GM18907 (cell line): ENCODE measurements around the gene CYP2A13.
"Not testable (repeated sequence)": the region's sequence is repeated elsewhere in the genome, so short reads cannot be mapped to it uniquely, and the experiment has no call there.

ENCODE experiments used
- ATAC-seq: cut with Tn5 transposase; IDR thresholded peaks from one replicate; pipeline ENCODE4 v1.9.1; 2021; ENCODE audit warnings: mild to moderate bottlenecking, moderate library complexity; ENCODE audit not compliant: unreplicated experiment

CYP2A13 gene

DNA sequence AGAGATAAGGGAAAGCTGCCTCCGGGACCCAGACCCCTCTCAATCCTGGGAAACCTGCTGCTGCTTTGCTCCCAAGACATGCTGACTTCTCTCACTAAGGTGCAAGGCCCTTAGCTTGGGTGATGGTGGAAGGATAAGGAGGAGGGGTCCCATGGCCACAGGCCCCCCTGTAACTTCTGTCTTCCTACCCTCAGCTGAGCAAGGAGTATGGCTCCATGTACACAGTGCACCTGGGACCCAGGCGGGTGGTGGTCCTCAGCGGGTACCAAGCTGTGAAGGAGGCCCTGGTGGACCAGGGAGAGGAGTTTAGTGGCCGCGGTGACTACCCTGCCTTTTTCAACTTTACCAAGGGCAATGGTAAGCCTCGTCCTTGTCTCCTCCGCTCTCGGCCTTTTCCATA, 28.0 kb downstream of the CYP2A13 start:
- no peak for ATAC-seq

DNA sequence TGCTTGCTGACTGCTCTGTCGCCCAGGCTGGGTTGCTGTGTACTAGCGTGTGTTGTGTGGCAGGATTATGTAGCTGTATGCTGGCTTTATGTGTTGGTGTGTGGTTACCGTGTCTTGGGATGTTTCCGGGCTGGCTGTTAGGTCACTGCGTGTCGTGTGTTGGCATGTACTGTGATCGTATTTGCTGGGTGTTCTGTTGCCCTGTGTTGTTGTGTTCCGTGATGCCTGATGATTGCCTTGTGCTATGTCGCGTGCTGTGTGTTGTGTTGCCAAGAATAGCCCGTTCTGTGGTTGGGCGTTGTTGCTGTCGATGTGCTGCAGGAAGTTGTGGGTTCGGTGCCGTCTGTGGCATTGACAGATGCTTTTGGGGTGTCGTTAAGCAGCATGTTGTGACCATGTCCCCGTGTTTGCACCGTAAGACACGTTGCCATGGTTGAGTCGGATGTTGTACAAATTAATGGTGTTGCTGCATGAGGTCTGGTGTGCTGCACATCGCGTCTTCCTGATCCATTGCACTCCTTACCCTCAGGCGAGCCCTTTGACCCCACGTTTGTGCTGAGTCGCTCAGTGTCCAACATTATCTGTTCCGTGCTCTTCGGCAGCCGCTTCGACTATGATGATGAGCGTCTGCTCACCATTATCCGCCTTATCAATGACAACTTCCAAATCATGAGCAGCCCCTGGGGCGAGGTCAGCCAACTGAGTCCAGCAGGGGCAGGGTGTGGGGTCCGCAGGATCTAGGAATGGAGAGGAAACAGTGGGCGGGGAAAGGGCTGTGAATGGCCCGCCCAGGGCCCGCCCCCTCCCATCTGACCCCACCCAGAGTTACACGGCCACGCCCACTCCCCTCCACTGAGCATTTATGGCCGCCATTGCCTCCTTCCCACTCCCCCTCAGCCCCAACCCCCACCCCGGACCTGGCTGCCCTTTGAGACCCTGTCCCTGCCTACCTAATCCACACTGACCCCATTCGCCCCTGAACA, 33.0 kb downstream of the CYP2A13 start:
- not testable (repeated sequence) for ATAC-seq

DNA sequence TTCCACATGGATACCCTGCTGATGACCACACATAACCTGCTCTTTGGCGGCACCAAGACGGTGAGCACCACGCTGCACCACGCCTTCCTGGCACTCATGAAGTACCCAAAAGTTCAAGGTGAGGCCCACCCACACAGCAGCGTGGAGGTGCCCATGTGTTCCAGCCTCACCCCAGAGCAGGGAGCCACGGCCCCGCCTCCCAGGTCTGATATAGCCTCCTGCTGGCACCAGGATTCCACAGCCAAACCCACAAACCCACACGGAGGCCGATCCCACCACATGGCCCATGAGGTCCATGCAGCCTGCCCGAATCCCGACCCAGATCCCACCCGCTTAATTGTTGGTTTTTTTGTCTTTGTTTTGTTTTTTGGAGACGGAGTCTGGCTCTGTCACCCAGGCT, 34.6 kb downstream of the CYP2A13 start:
- ATAC-seq: not testable (repeated sequence)

DNA sequence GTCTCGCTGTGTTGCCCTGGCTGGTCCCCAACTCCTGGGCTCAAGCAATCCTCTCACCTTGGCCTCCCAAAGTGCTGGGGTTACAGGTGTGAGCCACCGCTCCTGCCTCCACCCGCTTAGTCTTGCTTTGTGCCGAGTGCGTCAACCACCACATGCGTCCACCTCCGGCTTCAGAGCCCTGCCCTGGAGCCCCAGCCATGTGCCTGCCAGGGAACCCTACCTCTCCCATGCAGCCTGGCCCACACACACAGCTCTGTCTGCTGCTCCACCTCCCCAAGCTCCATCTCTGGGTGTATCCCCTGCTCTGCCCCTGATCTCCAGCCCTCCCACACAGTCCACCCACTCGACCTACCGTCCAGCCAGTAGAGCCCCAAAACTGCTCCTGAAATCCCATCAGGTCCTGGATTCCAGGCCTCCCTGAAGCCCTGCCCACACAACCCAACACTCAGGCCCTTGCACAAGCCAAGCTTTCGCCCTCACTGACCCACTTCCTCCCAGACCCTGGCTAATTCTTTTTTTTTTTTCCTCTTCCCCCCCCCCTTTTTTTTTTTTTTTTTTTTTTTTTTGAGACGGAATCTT, 35.6 kb downstream of the CYP2A13 start:
- ATAC-seq: no peak

DNA sequence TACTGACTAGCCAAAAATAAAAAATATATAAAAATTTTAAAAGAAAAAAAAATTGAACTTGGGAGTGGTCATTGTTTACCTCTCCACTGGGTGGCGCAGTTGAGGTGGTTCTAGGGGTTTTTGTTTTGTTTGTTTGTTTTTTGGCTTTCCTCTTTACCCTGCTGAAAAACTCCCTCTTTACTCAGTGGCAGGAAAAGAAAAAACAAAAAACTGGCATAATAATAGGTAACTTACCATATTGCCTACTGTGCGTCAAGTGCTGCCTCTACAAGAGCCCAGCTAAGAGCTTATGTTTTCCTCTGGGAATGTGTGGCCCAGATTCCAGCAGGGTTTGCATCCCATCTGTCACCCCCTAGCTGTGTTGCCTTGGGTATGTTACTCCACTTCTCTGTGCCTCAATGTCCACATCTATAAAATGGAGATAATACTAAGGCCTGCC, 38.5 kb downstream of the CYP2A13 start:
- not testable (repeated sequence) for ATAC-seq

DNA sequence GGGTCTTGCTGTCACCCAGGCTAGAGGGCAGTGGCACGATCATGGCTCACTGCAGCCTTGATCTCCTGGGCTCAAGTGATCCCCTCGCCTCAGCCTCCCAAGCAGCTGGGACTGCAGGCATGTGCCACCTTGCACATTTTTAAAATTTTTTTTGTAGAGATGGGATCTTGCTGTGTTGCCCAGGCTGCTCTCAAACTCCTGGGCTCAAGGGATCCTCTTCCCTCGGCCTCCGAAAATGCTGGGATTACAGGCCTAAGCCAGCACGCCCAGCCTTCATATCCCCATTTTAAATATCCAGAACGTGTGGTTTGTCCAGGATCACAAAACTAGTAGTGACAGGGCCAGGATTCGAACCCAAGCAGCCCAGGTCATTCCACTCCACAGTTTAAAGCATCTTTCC, 39.1 kb downstream of the CYP2A13 start:
- not testable (repeated sequence) for ATAC-seq

DNA sequence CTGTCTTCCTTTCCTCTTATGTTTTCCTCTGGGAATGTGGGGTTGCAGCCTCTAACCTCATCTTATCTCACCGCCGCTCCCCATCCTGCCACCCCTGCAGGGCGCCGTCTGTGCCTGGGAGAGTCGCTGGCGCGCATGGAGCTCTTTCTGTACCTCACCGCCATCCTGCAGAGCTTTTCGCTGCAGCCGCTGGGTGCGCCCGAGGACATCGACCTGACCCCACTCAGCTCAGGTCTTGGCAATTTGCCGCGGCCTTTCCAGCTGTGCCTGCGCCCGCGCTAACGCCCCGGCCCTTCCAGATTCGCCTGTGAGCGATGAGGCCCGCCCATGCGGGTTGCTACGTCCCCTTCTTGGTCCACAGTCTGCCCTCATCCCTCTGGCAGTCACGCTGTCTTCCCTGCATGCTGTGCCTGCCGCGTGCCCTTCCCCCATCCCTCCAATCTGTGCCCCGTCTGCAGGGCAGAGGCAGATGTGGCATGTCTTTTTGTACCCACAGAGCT, 39.6 kb downstream of the CYP2A13 start:
- ATAC-seq: not testable (repeated sequence)

DNA sequence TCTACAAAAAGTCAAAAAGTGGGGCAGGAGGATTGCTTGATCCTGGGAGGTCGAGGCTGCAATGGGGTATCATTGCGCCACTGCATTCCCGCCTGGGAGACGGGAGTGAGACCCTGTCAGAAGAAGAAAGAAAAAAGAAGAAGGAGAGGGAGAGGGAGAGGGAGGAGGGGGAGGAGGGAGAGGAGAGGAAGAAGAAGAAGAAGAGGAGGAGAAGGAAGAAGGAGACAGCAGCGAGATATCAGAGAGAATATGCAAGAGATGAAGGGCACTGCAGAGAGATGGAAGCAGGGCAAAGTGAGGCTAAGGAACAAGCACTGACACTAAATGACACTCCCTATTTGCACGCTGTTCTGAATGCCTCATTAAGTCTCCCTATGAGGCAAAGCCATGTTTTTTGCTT, 40.4 kb downstream of the CYP2A13 start:
- no peak for ATAC-seq

DNA sequence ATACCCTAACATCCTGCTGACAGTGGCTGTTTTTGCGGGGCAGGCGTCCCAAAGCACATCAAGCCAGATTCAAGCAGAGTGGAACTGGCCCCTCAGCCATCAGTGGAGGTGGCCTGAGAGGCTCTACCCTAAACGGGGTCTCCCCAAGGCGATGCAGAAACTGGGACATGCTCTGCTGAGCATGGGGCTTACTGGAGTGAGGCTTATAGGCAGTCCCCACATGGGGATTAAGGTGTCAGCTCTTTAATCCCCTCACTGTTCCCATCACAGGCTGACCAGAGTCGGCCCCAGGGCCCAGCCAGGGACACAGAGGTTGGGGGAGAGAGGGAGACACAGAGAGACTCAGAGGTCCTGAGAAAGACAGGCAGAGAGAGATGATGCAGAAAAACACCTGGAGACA, 42.9 kb downstream of the CYP2A13 start:
- no peak for ATAC-seq

DNA sequence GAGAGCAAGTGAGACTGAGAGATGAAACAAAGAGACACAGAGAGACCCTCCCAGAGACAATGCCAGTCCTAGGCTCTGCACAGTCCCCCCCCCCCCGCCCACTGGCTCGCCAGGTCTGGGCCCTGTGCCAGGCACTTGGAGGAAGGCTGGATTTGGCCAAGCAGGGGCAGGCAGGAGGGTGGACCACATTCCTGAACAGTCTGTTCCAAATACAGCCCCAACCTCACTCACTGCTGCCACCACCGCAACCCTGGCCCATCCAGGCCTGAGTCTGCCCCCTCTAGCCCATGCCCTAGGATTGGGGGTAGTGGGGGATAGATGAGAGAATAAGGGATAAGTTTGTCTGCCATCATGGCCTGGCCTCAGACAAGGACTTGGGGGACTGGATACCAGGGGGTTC, 45.0 kb downstream of the CYP2A13 start:
- ATAC-seq: no peak

DNA sequence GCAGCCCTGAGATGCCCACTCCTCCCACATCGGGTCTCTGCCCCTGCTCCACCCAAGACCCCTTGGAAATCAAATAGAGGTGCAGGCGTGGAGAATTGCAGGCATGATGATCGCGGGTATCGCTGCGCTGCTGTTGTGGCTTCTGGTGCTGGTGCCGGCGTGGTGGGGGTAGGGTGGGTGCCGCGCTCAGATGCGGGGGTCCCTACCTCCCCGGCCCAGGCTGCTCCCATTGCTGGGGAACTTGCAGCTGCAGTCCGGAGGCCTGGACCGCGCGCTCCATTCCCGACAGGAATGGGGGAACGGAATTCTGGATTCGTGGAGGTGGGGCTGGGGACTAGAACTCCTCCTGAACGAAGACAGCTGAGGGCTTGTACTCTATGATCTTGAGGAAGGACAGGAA, 46.4 kb downstream of the CYP2A13 start:
- ATAC-seq: no peak

DNA sequence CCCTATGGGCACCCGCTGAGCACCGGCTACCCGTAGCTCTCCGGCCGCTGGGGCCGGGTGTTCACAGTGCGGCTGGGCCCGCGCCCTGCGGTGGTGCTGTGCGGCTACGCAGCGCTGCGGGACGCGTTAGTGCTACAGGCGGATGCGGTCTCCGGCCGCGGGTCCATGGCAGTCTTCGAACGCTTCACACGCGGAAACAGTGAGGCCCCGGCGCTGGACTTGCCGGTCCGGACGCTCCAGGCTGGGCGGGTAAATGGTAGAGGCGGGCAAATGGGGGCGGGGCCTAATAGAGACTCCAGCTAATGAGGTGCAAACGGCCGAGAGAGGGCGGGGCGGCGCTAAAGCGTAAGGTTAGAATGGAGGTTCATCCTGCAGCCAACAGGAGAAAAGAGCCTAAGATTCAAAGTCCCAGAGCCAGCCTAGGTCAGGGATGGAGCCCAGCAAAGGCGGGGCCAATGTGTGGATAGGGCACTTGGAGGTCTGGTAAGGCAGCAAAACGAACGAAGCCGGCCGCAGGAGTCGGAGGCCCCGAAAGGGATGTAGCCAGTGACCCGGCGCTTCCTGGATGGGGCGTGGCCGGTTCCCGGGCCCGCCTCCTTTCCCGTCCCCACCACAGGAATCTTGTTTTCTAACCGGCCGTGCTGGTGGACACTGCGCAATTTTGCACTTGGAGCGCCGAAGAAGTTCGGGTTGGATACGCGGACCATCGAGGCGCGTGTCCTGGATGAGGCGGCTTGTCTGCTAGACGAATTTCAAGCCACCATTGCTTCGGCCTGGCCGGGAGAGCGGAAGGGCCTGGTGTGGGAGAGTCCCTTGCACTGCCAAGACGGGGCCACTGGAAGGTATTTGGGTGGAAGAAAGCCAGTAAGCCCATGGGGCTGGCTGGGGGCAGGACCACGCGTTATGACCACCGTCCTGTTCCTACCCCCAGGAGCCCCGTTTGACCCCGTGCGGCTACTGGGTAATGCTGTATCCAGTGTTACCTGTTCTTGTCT, 47.4 kb downstream of the CYP2A13 start:
- not testable (repeated sequence) for ATAC-seq

DNA sequence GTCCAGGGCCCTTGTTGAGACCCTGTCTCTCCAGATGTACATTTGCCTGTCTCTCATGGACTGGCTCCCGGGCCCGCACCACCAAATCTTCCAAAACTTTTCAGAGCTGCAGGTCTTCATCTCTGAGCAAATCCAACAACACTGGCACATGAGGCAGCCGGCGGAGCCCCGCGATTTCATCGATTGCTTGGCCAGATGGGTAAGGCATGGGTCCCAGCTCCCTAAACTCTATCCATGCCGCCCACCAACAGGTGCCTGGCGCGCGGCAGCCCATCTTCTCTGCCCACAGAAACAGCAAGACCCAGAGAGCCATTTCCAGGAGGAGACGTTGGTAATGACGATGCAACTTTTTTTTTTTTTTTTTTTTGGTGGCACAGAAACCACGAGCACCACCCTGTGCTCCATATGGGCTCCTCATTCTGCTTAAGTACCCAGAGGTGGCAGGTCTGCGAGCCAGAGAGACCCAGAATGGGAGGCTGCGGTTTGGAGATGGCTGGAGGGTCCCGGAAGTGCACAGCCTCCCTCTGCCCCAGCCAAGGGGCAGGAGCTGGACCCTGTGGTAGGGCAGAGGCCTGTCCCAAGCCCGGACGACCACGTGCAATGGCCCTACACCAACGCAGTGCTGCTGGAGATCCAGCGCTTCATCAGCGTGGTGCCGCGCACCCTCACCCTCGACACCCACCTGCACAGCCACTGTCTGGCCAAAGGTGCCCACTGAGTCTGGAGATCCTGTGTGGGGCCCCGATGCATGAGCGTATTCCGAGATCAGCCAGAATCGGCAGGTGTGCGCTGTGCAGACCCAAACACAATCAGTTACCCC, 48.6 kb downstream of the CYP2A13 start:
- no peak for ATAC-seq

DNA sequence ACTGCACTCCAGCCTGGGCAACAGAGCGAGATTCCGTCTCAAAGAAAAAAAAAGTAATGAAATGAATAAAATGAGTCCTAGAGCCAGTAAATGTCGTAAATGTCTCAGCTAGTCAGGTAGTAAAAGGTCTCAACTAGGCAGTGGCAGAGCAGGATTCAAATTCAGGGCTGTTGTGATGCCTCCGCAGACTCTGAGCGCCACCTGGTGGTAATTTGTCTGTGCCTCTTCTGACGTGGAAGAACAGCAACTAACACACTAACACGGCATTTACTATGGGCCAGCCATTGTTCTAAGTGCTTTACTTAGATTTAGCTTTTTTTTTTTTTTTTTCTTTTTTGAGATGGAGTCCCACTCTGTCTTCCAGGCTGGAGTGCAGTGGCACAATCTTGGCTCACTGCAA, 56.2 kb downstream of the CYP2A13 start:
- no peak for ATAC-seq
